GM18951 (cell line): ENCODE data around the gene ROPN1L.

ENCODE experiments used
- POLR2A ChIP-seq: IDR thresholded peaks from 4 replicates; pipeline ENCODE4 v1.6.1; 2011; ENCODE audit warnings: mild to moderate bottlenecking; ENCODE audit not compliant: insufficient read length, insufficient read depth; ENCODE audit errors: extremely low read depth
- in situ Hi-C: fragments of 300-500 bp; cut with MboI; formaldehyde crosslinking; loops from one replicate; pipeline ENCODE4 v1.12.0; 2022; ENCODE audit warnings: low sequenced_read_pairs, mixed read lengths, inconsistent platforms; ENCODE audit not compliant: unreplicated experiment

ROPN1L gene

DNA sequence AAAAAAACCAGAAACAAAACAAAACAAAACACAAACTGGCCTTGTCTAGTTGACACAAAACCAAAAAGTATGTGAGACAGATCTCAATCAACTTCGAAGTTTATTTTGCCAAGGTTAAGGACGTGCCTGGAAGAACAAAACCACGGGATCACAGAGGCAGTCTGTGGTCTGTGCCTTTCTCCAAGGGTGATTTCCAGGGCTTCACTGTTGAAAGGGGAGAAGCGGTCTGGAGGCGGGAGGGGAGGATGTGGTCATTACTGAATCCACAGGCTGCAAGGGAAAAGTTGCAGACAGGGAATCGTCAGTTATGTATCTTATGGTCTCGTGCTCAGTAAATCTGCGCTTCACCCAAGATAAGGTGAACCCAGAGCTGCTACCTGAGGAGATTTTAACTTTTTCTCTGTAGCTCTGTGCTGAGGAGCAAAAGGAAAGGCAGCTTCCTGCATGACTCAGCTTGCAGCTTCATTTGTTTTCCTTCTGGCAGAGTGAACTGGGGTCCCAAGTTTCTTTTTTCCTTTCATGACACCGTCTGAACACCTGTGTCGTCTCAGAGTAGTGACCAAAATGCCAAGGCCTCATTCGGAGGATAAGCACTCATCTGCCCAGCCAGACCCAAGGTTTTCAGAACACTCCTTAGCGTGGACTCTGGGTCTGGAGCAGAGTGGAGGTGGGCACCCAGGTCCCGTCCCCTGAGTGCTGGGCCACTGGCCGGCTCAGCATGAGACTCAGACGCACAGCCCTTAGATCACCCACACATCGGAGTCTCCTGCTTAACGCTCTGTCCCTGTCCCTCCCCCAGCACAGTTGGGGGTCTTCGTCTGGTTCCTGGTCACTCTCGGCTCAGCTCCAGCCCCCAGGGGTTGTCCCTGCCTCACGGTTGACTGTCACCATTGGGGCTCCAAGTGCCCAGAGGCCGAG, 25.9 kb downstream of the ROPN1L start:
- in situ Hi-C loops = no loop called here

DNA sequence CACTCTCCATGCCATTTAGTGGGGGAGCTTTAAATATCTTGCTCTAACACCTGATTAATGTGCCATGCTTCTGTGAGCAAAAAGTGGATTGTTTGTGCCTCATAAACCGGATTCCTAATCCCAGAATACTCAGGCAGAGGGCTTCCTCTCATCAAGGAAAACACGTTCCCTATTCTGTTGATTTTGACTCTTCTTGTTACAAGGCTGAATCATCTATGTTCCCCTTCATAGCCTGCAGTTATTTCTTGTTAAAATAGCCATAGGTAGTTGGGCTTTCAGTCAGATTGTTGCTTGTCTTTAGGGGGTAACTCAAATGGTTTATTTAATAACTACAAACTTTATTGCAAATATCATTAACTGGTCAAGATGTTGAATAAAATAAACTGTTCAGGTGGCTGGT, 26.6 kb downstream of the ROPN1L start:
- in situ Hi-C loops = no loop called here
- no peak for TF ChIP-seq POLR2A

More for the DNA sequence above, 25.9 kb downstream of the ROPN1L start:
- no peak for TF ChIP-seq POLR2A

DNA sequence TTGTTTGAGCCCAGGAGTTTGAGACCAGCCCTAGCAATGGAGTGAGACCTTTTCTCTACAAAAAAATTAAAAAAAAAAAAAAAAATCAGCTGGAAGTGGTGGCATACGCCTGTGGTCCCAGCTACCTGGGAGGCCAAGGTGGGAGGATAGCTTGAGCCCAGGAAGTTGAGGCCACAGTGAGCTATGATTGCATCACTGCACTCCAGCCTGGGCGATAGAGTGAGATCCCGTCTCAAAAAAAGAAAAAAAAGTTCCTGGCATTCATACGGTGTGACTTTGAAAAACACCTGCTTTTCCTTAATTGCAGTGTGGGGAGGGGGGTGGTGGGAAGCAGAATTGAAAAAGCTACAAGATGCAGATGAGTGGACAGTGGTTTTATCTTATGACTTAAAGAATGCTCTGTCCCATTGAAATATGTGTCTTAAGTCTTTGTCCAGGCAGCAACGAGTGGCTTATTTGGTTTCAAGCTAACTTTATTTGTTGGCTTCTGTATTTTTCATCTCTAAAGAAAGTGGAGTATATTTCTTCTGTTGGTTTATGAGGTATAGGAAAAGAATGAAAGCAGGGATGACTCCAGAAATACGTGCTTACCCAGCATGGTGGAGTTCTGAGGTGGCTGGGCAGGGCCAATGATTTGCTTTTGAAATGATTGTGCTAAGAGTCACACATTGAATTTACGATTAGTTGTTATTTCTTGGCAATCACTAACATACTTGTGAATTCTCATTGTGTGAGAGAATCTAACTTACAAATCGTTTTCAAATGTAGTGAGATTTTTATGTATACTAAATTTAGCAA, 27.8 kb downstream of the ROPN1L start:
- in situ Hi-C loops = no loop called here
- TF ChIP-seq POLR2A = no peak

DNA sequence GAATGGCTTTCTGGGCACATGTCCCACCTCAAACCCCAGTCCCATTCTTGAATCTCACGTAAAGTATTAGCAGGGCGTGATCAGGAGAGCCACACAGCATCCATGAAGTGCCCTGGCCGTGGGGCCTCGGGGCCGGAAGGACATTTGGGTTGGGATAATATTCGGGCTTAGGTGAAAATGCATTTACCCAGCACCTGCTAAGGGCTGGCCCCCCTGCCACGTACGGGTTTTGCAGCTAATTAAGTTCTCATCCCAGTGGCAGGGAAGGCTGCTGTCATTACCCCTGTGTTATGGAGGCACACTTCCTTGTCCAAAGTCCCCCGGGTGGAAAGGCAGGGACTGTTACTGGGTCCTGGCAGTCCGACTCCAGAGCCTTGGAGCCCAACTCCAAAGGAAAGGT, 29.0 kb downstream of the ROPN1L start:
- in situ Hi-C loops = no loop called here
- TF ChIP-seq POLR2A = no peak

DNA sequence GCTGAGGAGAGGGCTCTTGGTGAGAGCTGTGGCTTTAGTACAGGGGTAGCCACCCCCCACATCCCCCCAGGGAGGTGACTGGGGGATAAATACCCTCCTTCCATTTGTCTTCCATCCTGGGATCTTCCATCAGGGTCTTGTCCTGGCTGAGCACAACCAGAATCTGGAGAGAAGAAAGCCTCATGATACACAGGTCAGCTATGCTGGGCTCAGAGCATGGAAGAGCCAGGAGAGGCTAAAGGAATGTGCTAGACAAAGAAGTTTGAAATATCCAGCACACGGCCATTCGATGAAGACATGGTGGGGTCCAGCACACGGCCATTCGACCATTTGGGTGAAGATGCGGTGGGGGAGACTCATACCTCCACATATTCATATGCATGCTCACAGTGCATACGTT, 30.0 kb downstream of the ROPN1L start:
- no peak for TF ChIP-seq POLR2A
- in situ Hi-C loops = no loop called here

DNA sequence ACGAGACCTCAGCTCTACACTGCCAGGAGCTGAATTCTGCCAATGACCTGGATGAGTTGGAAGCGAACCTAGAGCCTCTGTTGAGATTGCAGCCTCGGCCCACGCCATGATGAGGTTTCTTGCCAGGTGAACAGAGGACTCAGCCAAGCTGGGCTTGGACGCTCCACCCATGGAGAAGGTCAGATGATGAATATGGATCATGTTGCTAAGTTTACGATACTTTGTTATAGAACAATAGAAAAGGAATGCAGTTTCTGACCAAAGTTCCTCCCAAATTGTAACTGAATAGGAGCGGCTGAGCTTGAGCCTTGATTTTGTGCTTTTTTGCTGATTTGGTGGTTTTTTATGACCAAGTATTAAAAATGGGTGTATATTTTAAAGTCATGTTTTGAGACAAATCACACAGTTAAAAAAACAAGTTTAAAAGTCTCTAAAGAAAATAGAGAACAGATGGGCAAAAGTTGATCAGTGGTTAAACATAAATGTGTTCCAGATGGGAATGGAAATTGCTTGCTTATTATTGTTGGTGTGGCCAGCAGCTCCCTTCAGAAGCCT, 32.9 kb downstream of the ROPN1L start:
- in situ Hi-C loops = no loop called here
- TF ChIP-seq POLR2A = no peak

DNA sequence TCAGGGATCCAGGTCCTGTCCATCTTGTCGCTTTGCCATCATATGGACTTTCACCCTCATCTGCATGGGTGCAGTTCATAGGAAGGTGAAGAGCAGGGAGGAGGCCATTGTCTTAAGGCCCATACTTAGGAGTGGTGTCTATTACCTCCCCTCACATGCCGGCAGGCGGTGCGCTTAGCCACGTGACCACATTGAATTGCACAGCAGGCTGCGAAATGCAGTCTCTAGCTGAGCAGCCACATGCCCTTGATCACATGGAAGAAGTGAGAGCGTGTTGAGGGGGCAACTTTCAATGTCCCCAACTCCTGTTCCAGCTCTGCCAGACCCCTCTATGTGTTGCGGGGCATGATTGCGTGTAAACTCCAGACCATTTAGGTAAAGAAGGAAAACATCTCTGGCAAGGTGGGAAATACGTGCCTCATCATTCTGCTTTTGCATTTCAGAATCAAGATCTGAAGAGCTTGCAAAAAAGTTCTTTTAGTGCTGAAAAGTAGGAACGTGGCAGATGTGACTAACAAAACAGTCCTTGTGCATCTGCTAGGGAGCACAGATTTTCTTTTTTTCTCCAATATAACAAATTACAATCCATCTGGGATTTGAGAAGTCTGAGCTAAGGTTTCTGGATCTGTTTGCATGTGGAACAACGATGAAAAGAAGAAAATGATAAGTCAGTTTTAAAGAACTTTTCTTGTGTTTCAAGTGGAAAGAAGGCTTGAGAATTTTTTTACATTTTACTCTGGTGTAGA, 34.4 kb downstream of the ROPN1L start:
- in situ Hi-C loops = no loop called here
- no peak for TF ChIP-seq POLR2A

DNA sequence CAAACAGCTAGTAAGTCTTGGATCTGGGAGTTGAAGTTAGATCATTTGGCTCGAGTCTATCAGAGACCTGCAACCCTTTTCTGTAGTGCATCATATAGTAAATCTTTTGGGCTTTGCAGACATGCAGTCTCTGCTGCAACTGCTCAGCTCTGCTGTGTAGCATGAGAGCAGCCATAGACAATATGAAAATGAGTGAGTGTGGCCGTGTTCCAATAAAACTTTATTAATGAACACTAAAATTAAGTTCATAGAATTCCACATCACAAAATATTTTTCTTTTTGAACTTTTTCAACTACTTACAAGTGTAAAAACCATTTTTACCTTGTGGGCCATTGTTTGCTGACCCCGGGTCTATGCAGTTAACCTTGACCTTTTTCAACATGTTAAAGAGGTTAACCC, 35.2 kb downstream of the ROPN1L start:
- in situ Hi-C loops = no loop called here
- no peak for TF ChIP-seq POLR2A

DNA sequence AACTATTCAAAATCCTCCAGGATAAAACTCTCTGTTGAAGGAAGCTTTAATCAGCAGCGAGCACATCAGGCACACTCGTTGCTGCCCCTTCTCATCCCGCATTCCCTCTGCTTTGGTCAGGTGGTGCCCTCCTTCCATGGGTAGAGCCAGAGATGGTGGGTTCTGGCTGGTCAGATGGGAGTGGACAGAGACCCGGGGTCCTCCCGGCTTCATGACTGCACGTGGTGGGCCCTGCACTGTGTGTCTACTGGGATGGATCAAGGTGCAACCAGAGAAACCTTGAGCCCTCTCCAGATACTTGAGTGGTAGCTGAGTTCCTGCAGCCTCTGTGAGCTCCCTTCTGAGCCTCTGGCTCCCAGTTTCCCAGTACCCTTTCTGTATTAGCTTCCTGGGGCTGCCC, 36.3 kb downstream of the ROPN1L start:
- TF ChIP-seq POLR2A = no peak
- in situ Hi-C loops = no loop called here

DNA sequence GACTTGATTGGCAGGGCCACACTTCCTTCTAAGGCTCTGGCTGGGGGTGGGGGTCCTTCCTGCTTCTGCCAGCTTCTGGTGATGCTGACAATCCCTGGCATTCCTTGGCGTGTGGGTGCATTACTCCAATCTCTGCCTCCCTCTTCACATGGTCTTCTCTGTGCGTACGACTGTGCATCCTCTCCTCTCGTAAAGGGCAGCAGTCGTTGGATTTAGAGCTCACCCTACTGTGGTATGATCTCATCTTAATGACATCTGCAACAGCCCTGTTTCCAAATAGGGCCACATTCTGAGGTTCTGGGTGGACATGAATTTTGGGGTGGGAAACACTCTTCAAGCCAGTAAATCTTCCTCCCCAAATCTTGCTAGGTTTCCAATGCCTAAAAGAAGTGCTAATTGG, 36.8 kb downstream of the ROPN1L start:
- in situ Hi-C loops = no loop called here
- TF ChIP-seq POLR2A = no peak

DNA sequence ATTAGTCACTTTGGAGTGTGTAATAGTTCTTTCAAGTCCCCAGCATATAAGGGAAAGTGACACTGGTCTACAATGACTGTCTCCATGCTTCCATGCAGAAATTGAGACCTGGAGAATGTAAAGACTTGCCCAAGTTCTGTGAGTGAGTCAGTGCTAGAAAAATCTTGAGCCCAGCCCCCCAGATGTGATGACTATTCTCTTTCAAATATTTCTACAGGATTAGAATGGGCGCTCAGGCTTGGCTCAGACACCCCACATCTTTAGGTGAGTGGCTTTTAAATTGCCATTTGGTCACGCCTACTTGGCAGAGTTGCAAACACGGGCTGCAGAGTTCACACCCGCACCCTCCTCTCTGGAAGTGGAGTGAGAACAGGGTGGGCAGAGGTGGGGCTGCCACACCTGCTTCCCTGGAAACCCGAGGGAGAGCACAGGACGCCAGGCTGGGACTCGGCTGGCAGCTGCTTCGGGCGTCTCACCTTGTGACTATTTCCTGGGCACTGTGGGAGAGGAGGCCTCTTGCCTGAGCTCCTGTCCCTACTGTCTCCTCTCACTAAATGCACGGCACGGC, 37.6 kb downstream of the ROPN1L start:
- no peak for TF ChIP-seq POLR2A

DNA sequence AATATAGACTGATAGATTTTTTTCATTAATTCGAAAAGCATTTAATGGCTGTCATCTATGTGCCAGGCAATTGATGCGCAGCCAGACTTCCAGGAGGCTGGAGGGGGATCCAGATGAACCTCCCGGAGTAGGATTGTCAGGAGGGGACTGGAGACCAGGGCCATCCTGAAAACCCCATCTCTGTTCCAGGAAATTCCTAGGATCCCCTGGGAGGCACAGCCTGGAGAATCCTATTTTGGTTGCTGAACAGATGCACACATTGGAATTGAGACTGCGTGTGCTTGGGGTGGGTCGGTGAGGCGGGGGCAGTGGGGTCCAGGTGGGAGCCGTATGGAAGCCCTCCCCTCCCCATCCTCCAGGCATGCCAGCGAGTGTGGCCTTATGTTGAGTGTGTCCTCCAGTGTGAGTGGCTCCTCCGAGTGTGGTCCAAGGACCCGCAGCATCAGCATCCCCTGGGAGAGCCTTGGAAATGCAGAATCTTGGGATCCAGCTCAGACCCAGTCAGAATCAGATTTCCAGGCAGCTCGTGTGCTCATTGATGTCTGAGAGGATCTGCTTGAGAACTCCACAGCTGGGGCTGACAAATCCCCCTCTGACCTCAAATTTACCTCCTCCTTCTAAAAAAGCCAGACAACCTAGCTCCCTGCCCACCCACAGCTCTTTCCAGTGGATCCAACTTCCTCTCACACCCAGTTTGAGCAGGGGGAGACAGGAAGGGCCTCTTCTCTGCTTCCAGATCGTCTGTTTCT, 38.7 kb downstream of the ROPN1L start:
- no peak for TF ChIP-seq POLR2A
- in situ Hi-C loops = no loop called here

More for the DNA sequence above, 37.6 kb downstream of the ROPN1L start:
- in situ Hi-C loops = no loop called here

DNA sequence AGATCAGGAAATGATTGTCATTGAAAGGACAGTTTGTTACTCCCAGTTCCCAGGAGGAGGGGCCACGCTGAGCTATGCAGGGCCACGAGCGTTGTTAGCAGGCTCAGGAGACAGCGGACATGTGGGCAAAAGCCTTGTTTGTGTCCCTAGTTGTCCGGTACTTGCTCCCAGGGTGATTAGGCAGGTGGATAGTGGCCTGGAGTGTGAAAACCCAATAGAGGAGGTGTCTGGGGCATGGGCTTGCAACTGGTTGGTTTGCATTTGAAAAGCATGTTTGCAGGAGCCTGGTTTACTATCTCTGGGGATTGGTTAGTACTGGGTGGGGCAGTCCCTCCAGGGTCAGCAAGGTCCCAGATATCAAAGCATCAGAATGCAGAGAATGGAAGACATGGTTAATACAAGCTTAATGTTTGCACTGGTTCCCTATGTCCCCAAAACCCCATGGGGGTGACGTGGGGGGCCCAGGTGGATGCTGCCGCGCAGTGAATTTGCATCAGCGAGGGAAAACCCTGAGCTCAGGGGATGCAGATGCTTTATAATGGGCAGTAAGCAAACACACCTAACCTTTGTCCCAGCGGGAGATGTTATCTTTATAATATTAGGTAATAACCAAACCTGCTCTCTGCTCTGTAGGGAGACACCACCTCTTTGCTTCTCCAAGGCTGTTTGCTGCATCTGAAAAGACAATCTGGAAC, 39.7 kb downstream of the ROPN1L start:
- no peak for TF ChIP-seq POLR2A
- in situ Hi-C loops = no loop called here
